Nephron (organoid): Measurements from ENCODE around the gene VEGFA.

ENCODE experiments used
- H3K27ac Mint-ChIP-seq, 3 experiments: 2 replicates each; pipeline ENCODE4 v1.8.0; 2020; ENCODE audit warnings: mixed read lengths in 3 of 3, mild to moderate bottlenecking in 2 of 3, moderate library complexity in 1 of 3
- H3K27me3 Mint-ChIP-seq: 2 replicates; pipeline ENCODE4 v1.8.0; 2021; ENCODE audit warnings: low read depth, mild to moderate bottlenecking, moderate library complexity, mixed read lengths
- H3K36me3 Mint-ChIP-seq: 2 replicates; pipeline ENCODE4 v1.8.0; 2020; ENCODE audit warnings: low read depth, mixed read lengths
- H3K4me1 Mint-ChIP-seq: 2 replicates; pipeline ENCODE4 v1.8.0; 2020; ENCODE audit warnings: mixed read lengths
- H3K4me3 Mint-ChIP-seq, 3 experiments: 2 replicates each; pipeline ENCODE4 v1.8.0; 2020; ENCODE audit warnings: mild to moderate bottlenecking in 3 of 3, mixed read lengths in 3 of 3, moderate library complexity in 2 of 3
- H3K9me3 Mint-ChIP-seq: 2 replicates; pipeline ENCODE4 v1.8.0; 2020; ENCODE audit warnings: mixed read lengths
- CTCF ChIP-seq, 3 experiments: fragments of 200-600 bp; sonication (generic); IDR thresholded peaks; one replicate each; pipeline ENCODE4 v1.5.0; 2021; ENCODE audit warnings: antibody characterized with exemption in 3 of 3; ENCODE audit not compliant: unreplicated experiment in 3 of 3

Gene VEGFA

GRCh38 chr6:43797919-43798318 lies 27.9 kb downstream of the VEGFA start:
- no peak for TF ChIP-seq CTCF (IDR thresholded peaks at IDR 0.05; ENCODE audit: unreplicated experiment in 3 of 3)
- Mint-ChIP-seq H3K36me3 (no peaks in the 10 kb centered on the region), H3K4me1 (no peaks in the 10 kb centered on the region), H3K27ac (no peak overlapping the region), H3K4me3 (no peak overlapping the region), H3K27me3 (peaks cover 12% of the 10 kb centered on the region), H3K9me3 (no peaks in the 10 kb centered on the region)

GRCh38 chr6:43798688-43799444 lies 28.9 kb downstream of the VEGFA start:
- H3K4me1 Mint-ChIP-seq, result no peaks in the 10 kb centered on the region
- H3K4me3 Mint-ChIP-seq, result no peak overlapping the region
- no peaks in the 10 kb centered on the region for H3K36me3 Mint-ChIP-seq
- peaks cover 12% of the 10 kb centered on the region for H3K27me3 Mint-ChIP-seq
- H3K9me3 Mint-ChIP-seq, result no peaks in the 10 kb centered on the region
- TF ChIP-seq CTCF (IDR thresholded peaks at IDR 0.05; ENCODE audit: unreplicated experiment in 3 of 3), result no peak
- H3K27ac Mint-ChIP-seq, result peak overlapping the region in 1 of 3 experiments; percentile 16

- TF ChIP-seq CTCF (IDR thresholded peaks at IDR 0.05; ENCODE audit: unreplicated experiment in 3 of 3), result no peak
- Mint-ChIP-seq H3K4me1 (no peaks in the 10 kb centered on the region), H3K9me3 (no peaks in the 10 kb centered on the region), H3K27ac (no peak overlapping the region), H3K36me3 (no peaks in the 10 kb centered on the region), H3K27me3 (peaks cover 12% of the 10 kb centered on the region), H3K4me3 (no peak overlapping the region)
These were observed 29.7 kb downstream of the VEGFA start for GRCh38 chr6:43799551-43800297.

- Mint-ChIP-seq H3K4me3 (no peak overlapping the region), H3K4me1 (no peaks in the 10 kb centered on the region)
These were observed 30.2 kb downstream of the VEGFA start for GRCh38 chr6:43800298-43800623.

GRCh38 chr6:43800746-43801494 lies 30.9 kb downstream of the VEGFA start:
- H3K36me3 Mint-ChIP-seq, result no peaks in the 10 kb centered on the region
- no peak for TF ChIP-seq CTCF (IDR thresholded peaks at IDR 0.05; ENCODE audit: unreplicated experiment in 3 of 3)
- no peaks in the 10 kb centered on the region for H3K9me3 Mint-ChIP-seq
- no peak overlapping the region for H3K27ac Mint-ChIP-seq
- peaks cover 12% of the 10 kb centered on the region for H3K27me3 Mint-ChIP-seq
- no peaks in the 10 kb centered on the region for H3K4me1 Mint-ChIP-seq
- no peak overlapping the region for H3K4me3 Mint-ChIP-seq

More at GRCh38 chr6:43800298-43800623, 30.2 kb downstream of the VEGFA start:
- TF ChIP-seq CTCF (IDR thresholded peaks at IDR 0.05; ENCODE audit: unreplicated experiment in 3 of 3), result no peak
- Mint-ChIP-seq H3K27ac (no peak overlapping the region), H3K9me3 (no peaks in the 10 kb centered on the region), H3K36me3 (no peaks in the 10 kb centered on the region), H3K27me3 (peaks cover 12% of the 10 kb centered on the region)
